ENCODE measurements around the gene SNAP25. TPM values are rescaled to one million over a fixed set of nuclear protein-coding genes. Genes with fewer than 3 reads are reported as not detected.

Gene SNAP25
- total and polyA plus RNA-seq, 10 of the 15 experiments (the other 5 are each of a cell fraction or from before 2014, with no cell fraction given) = not detected

DNA sequence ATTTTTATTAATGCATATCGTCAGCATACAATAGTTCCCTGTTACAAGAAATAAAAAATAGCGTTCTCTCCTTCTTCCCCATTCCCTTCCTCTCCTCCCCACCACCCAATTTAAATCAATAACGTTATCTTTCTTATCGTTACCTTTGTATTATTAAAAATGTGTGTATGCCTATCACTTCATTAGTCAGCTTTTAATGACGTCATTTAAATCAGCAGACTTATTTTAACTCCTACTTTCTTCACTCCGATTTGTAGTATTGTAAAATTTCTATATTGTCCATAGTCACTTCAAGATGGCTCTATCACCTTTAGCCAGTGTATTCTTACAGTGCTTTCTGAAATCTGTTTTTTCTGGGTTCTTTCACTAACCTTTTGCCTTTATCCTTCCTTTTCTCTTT, 126.3 kb downstream of the SNAP25 start (continued):
- TF ChIP-seq, protein P1, sequence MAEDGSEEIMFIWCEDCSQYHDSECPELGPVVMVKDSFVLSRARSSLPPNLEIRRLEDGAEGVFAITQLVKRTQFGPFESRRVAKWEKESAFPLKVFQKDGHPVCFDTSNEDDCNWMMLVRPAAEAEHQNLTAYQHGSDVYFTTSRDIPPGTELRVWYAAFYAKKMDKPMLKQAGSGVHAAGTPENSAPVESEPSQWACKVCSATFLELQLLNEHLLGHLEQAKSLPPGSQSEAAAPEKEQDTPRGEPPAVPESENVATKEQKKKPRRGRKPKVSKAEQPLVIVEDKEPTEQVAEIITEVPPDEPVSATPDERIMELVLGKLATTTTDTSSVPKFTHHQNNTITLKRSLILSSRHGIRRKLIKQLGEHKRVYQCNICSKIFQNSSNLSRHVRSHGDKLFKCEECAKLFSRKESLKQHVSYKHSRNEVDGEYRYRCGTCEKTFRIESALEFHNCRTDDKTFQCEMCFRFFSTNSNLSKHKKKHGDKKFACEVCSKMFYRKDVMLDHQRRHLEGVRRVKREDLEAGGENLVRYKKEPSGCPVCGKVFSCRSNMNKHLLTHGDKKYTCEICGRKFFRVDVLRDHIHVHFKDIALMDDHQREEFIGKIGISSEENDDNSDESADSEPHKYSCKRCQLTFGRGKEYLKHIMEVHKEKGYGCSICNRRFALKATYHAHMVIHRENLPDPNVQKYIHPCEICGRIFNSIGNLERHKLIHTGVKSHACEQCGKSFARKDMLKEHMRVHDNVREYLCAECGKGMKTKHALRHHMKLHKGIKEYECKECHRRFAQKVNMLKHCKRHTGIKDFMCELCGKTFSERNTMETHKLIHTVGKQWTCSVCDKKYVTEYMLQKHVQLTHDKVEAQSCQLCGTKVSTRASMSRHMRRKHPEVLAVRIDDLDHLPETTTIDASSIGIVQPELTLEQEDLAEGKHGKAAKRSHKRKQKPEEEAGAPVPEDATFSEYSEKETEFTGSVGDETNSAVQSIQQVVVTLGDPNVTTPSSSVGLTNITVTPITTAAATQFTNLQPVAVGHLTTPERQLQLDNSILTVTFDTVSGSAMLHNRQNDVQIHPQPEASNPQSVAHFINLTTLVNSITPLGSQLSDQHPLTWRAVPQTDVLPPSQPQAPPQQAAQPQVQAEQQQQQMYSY (CRISPR knock-in tag; IDR thresholded peaks at IDR 0.05) = no peak

DNA sequence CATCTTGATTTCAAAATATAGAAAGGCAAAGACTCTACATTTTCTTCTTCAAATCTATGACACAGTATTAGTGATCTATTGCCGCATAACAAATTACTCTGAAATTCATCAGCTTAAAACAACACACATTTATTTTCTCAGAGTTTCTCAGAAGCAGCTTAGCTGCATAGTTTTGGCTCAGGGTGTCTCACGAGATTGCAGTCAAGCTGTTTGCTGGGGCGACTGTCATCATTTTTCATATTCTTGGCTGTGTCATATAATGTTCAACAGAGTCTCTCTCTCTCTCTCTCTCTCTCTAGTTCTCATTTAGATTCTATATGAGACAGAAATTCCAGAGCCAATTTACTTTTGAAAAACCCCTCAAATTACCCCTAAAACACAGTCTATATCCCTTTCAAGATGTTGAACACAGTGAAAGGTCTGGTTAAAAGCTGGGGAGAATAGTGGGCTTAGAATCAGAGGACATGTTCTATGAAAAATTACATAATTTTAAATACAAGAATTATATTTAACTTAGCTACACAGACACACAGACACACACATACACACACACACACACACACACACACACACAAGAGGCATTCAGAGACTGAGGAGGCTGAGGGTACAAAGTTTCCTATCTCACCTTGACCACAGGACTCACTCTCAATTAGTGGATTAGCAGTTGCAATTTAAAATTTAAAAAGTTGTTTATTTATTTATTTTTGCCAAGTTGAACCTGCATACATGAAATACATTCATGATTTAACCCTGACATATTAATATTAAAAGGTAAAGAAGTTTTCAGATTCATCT, 128.7 kb downstream of the SNAP25 start:
- H4K20me1 ChIP-seq (ENCODE audit: control insufficient read depth, insufficient read depth) = no peaks in the 10 kb centered on the region
- BruUV-seq (replicated peaks) = no TSS peak
- ChIA-PET POLR2A (interaction anchor here (0.7 to 2.4 kb wide), 5 partner anchors 9 to 83 kb away, joined by 3 to 6 read pairs (median 3); no protein-coding TSS in a partner anchor), SMC1A (ENCODE audit: uncharacterized antibody, unreplicated experiment) (interaction anchor here (0.9 to 7.4 kb wide), 17 partner anchors 10 to 130 kb away, joined by 3 to 103 read pairs (median 4); partner anchors contain the start of genes MKKS and SLX4IP), RAD21 (ENCODE audit: unreplicated experiment) (interaction anchor here (0.8 to 8.3 kb wide), 11 partner anchors 9 to 131 kb away, joined by 3 to 86 read pairs (median 4); no protein-coding TSS in a partner anchor), CTCF (interaction anchor here (0.5 to 4.4 kb wide), 13 partner anchors 9 to 943 kb away, joined by 3 to 20 read pairs (median 4); no protein-coding TSS in a partner anchor)
- intact Hi-C loops (cut with micrococcal nuclease; ENCODE audit: unreplicated experiment) = no loop called here
- FAIRE-seq (no peak), DNase-seq (ENCODE audit: low read depth, low spot score) (no peak), ATAC-seq (no peak)
- no peak overlapping the region for H3K4me2 ChIP-seq (ENCODE audit: control insufficient read depth, insufficient read depth)
- H3K36me3 ChIP-seq (ENCODE audit: control insufficient read depth in 2 of 2, insufficient read depth in 2 of 2, low read length in 1 of 2) = no peaks in the 10 kb centered on the region
- H3K79me2 ChIP-seq (ENCODE audit: control insufficient read depth, insufficient read depth, low read length) = no peaks in the 10 kb centered on the region
- H3K4me3 ChIP-seq = no peak overlapping the region
- H3K27ac ChIP-seq (ENCODE audit: control insufficient read depth, insufficient read depth) = no peak overlapping the region
- H3K27me3 ChIP-seq (replicated peaks in 1 of 2; ENCODE audit: control insufficient read depth in 2 of 2, insufficient read depth in 2 of 2, low read length in 1 of 2) = no peaks in the 10 kb centered on the region
- H3K4me1 ChIP-seq (ENCODE audit: control insufficient read depth, insufficient read depth, low read length) = peaks cover 12% of the 10 kb centered on the region
- no peak overlapping the region for H3K9ac ChIP-seq (ENCODE audit: control insufficient read depth, insufficient read depth, low read length)
- no peak overlapping the region for H2AFZ ChIP-seq (ENCODE audit: control insufficient read depth, low read depth, low read length)
- H3K9me3 ChIP-seq (replicated peaks; ENCODE audit: control insufficient read depth, insufficient read depth, low read length) = no peaks in the 10 kb centered on the region; the same call in 2 of the 3 replicates
- WGBS (ENCODE audit: insufficient coverage, insufficient replicate concordance, low lambda C conversion rate, missing lambda C conversion rate) = 33% methylated on average over 3 of the region's 3 CpGs
- in situ Hi-C loops (cut with MboI) = no loop called here
- TF ChIP-seq, protein P2, sequence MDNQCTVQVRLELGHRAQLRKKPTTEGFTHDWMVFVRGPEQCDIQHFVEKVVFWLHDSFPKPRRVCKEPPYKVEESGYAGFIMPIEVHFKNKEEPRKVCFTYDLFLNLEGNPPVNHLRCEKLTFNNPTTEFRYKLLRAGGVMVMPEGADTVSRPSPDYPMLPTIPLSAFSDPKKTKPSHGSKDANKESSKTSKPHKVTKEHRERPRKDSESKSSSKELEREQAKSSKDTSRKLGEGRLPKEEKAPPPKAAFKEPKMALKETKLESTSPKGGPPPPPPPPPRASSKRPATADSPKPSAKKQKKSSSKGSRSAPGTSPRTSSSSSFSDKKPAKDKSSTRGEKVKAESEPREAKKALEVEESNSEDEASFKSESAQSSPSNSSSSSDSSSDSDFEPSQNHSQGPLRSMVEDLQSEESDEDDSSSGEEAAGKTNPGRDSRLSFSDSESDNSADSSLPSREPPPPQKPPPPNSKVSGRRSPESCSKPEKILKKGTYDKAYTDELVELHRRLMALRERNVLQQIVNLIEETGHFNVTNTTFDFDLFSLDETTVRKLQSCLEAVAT (IDR thresholded peaks at IDR 0.05) = peak; percentile 75
- TF ChIP-seq ATF7 (IDR thresholded peaks at IDR 0.05; ENCODE audit: low read depth) = peak; percentile 68
- no peak for TF ChIP-seq MTA3 (IDR thresholded peaks at IDR 0.05; ENCODE audit: borderline replicate concordance, low read length)
- TF ChIP-seq, protein P3, sequence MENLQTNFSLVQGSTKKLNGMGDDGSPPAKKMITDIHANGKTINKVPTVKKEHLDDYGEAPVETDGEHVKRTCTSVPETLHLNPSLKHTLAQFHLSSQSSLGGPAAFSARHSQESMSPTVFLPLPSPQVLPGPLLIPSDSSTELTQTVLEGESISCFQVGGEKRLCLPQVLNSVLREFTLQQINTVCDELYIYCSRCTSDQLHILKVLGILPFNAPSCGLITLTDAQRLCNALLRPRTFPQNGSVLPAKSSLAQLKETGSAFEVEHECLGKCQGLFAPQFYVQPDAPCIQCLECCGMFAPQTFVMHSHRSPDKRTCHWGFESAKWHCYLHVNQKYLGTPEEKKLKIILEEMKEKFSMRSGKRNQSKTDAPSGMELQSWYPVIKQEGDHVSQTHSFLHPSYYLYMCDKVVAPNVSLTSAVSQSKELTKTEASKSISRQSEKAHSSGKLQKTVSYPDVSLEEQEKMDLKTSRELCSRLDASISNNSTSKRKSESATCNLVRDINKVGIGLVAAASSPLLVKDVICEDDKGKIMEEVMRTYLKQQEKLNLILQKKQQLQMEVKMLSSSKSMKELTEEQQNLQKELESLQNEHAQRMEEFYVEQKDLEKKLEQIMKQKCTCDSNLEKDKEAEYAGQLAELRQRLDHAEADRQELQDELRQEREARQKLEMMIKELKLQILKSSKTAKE (IDR thresholded peaks at IDR 0.05; ENCODE audit: low read depth, poor library complexity, severe bottlenecking) = peak; percentile 64
- TF ChIP-seq, protein P4, sequence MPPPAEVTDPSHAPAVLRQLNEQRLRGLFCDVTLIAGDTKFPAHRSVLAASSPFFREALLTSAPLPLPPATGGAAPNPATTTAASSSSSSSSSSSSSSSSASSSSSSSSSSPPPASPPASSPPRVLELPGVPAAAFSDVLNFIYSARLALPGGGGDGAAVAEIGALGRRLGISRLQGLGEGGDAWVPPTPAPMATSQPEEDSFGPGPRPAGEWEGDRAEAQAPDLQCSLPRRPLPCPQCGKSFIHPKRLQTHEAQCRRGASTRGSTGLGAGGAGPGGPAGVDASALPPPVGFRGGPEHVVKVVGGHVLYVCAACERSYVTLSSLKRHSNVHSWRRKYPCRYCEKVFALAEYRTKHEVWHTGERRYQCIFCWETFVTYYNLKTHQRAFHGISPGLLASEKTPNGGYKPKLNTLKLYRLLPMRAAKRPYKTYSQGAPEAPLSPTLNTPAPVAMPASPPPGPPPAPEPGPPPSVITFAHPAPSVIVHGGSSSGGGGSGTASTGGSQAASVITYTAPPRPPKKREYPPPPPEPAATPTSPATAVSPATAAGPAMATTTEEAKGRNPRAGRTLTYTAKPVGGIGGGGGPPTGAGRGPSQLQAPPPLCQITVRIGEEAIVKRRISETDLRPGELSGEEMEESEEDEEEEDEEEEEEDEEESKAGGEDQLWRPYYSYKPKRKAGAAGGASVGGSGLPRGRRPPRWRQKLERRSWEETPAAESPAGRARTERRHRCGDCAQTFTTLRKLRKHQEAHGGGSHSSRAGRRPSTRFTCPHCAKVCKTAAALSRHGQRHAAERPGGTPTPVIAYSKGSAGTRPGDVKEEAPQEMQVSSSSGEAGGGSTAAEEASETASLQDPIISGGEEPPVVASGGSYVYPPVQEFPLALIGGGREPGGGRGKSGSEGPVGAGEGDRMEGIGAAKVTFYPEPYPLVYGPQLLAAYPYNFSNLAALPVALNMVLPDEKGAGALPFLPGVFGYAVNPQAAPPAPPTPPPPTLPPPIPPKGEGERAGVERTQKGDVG (CRISPR knock-in tag; IDR thresholded peaks at IDR 0.05) = no peak
- 0 out of 2 replicates have a peak, but pooled peaks have one; percentile 37 for TF ChIP-seq RAD51 (IDR thresholded peaks at IDR 0.05)
- TF ChIP-seq BMI1 (IDR thresholded peaks at IDR 0.05; ENCODE audit: borderline replicate concordance) = peak; percentile 72; the same call in 1 of the 2 replicates
- peak; percentile 42 for TF ChIP-seq MEF2B (IDR thresholded peaks at IDR 0.05; ENCODE audit: partially characterized antibody, poor library complexity, severe bottlenecking)
